Measurements from ENCODE around the gene ISCU.

Gene ISCU

GRCh38 chr12:108612788-108613282 is 50.4 kb downstream of the ISCU start:
- DNase-seq (ENCODE audit: low read depth), result no peak
- no peak overlapping the region for H3K4me3 ChIP-seq (ENCODE audit: control insufficient read depth, low read depth, low read length)
- TF ChIP-seq CTCF (conservative IDR thresholded peaks at IDR 0.05; ENCODE audit: control insufficient read depth, insufficient read depth, low read depth, low read length), result no peak

- H3K4me3 ChIP-seq (ENCODE audit: control insufficient read depth, low read depth, low read length), result no peak overlapping the region
- no peak for TF ChIP-seq CTCF (conservative IDR thresholded peaks at IDR 0.05; ENCODE audit: control insufficient read depth, insufficient read depth, low read depth, low read length)
- DNase-seq (ENCODE audit: low read depth), result no peak
Observed at GRCh38 chr12:108613548-108613947, 51.2 kb downstream of the ISCU start.

GRCh38 chr12:108614041-108614440 is 51.6 kb downstream of the ISCU start:
- TF ChIP-seq CTCF (conservative IDR thresholded peaks at IDR 0.05; ENCODE audit: control insufficient read depth, insufficient read depth, low read depth, low read length), result no peak
- DNase-seq (ENCODE audit: low read depth), result no peak
- no peak overlapping the region for H3K4me3 ChIP-seq (ENCODE audit: control insufficient read depth, low read depth, low read length)

- no peak overlapping the region for H3K4me3 ChIP-seq (ENCODE audit: control insufficient read depth, low read depth, low read length)
- no peak for DNase-seq (ENCODE audit: low read depth)
- TF ChIP-seq CTCF (conservative IDR thresholded peaks at IDR 0.05; ENCODE audit: control insufficient read depth, insufficient read depth, low read depth, low read length), result no peak
Observed at GRCh38 chr12:108614639-108615038, 52.2 kb downstream of the ISCU start.

- no peak for TF ChIP-seq CTCF (conservative IDR thresholded peaks at IDR 0.05; ENCODE audit: control insufficient read depth, insufficient read depth, low read depth, low read length)
Observed at GRCh38 chr12:108615918-108616317, 53.5 kb downstream of the ISCU start.

GRCh38 chr12:108616359-108616758 is 54.0 kb downstream of the ISCU start:
- no peak for DNase-seq (ENCODE audit: low read depth)
- TF ChIP-seq CTCF (conservative IDR thresholded peaks at IDR 0.05; ENCODE audit: control insufficient read depth, insufficient read depth, low read depth, low read length), result no peak
- no peak overlapping the region for H3K4me3 ChIP-seq (ENCODE audit: control insufficient read depth, low read depth, low read length)

More at GRCh38 chr12:108615918-108616317, 53.5 kb downstream of the ISCU start:
- H3K4me3 ChIP-seq (ENCODE audit: control insufficient read depth, low read depth, low read length), result no peak overlapping the region
- no peak for DNase-seq (ENCODE audit: low read depth)

All from fibroblast of mammary gland (primary cell).